Lower lobe of right lung (tissue), 2 donors: ENCODE data around the gene TRIM10. TPM values are rescaled to one million over a fixed set of nuclear protein-coding genes. Genes with fewer than 3 reads are reported as not detected.

ENCODE experiments used
- ATAC-seq, 2 donors: fragments of 200-7000 bp; cut with Tn5 transposase; one replicate each; pipeline ENCODE4 v1.9.1; 2020 to 2022; ENCODE audit warnings: mild to moderate bottlenecking in 2 of 2, moderate library complexity in 2 of 2
- DNase-seq: peaks from one replicate; pipeline ENCODE4 v3.0.0-alpha.2; 2020
- H3K27ac ChIP-seq: fragments of 200-600 bp; one replicate; pipeline ENCODE4 v1.8.0; 2022
- H3K27me3 ChIP-seq: fragments of 200-600 bp; one replicate; pipeline ENCODE4 v1.8.0; 2022; ENCODE audit warnings: low read depth
- H3K36me3 ChIP-seq: fragments of 200-600 bp; one replicate; pipeline ENCODE4 v1.8.0; 2022; ENCODE audit warnings: mild to moderate bottlenecking
- H3K4me1 ChIP-seq: fragments of 200-600 bp; one replicate; pipeline ENCODE4 v1.8.0; 2022
- H3K4me3 ChIP-seq: fragments of 200-600 bp; one replicate; pipeline ENCODE4 v1.8.0; 2022; ENCODE audit warnings: mild to moderate bottlenecking
- H3K9me3 ChIP-seq: fragments of 200-600 bp; one replicate; pipeline ENCODE4 v1.8.0; 2022
- intact Hi-C: fragments of 100-400 bp; cut with DNase I; formaldehyde crosslinking; loops from one replicate; pipeline ENCODE4 v1.11.0; 2022
- total RNA-seq: library from RNA; stranded (reverse); fragmentation: NEBNext Ultra II Directional; extraction: Animal tissue kit (Norgen Biotek cat#: 25700); gene quantifications from one replicate; pipeline ENCODE4 v1.2.1, GENCODE V29; 2021
- TF ChIP-seq, protein P1 (sequence below): fragments of 200-600 bp; IDR thresholded peaks from one replicate; pipeline ENCODE4 v1.8.0; 2022; ENCODE audit warnings: antibody characterized with exemption, mild to moderate bottlenecking
- donor health status: DM: no; HTN: yes; CAD: no; lungs with severe emphysema.

The TRIM10 gene
- total RNA-seq, 1 donor from 2014 or later: not detected

DNA sequence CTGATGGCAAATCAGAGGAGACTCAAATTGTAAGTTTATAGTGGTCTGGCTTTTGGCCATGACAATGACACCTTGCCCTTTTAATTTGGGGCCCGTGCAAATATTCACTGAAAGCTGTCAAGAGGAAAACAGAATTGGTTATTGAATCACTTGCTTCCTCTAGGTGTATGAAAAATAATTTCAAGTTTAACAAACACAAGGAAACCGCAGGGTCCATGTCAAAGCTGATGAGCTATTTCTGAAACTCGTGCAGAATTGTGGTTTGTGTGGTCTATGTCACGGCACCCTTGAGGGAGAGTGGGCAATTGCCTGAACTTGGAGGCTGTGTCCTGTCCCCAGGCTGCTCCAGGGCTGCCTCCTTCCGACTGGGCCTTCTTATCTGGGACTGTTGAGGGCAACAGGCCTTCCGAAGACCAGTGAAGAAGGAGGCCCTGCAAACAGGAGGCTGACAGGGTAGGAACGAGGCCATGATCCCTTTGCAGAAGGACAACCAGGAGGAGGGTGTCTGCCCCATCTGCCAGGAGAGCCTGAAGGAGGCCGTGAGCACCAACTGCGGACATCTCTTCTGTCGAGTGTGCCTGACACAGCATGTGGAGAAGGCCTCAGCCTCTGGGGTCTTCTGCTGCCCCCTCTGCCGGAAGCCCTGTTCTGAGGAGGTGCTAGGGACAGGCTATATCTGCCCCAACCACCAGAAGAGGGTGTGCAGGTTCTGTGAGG is 24.3 kb downstream of the TRIM10 start:
- intact Hi-C loops: no loop called here
- H3K4me1 ChIP-seq: no peaks in the 10 kb centered on the region

DNA sequence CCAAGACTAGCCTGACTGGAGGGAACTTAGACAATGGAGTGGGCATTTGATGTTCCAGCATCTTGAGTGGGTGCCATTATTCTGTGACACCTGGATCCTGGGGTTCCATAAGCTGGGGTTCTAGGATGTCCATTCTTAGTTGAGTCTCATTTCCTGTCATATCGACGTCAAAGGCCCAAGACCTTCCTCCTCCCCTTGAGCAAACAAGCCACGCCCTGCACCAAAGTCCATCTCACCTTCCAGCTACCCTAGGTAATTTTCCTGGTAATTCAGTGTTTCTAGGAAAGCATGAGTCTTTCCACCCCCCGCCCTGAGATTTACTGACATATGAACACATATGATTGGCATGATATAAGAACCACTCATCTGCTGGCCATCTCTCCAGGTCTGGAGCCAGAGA is 25.3 kb downstream of the TRIM10 start, which contains the start of gene TRIM40:
TSS of gene TRIM40 (plus strand) at position 384 of the 400 bp plus-strand sequence. CDS start 897 bp downstream, outside the sequence.
- ATAC-seq: no peak
- intact Hi-C loops: no loop called here
- Histone ChIP-seq H3K36me3 (no peaks in the 10 kb centered on the region), H3K4me3 (no peak within 1 kb of the TSS), H3K27me3 (peaks cover 25% of the 10 kb centered on the region), H3K9me3 (no peaks in the 10 kb centered on the region), H3K27ac (no peak within 1 kb of the TSS), H3K4me1 (peaks cover 2% of the 10 kb centered on the region)
- TF ChIP-seq, protein P1, sequence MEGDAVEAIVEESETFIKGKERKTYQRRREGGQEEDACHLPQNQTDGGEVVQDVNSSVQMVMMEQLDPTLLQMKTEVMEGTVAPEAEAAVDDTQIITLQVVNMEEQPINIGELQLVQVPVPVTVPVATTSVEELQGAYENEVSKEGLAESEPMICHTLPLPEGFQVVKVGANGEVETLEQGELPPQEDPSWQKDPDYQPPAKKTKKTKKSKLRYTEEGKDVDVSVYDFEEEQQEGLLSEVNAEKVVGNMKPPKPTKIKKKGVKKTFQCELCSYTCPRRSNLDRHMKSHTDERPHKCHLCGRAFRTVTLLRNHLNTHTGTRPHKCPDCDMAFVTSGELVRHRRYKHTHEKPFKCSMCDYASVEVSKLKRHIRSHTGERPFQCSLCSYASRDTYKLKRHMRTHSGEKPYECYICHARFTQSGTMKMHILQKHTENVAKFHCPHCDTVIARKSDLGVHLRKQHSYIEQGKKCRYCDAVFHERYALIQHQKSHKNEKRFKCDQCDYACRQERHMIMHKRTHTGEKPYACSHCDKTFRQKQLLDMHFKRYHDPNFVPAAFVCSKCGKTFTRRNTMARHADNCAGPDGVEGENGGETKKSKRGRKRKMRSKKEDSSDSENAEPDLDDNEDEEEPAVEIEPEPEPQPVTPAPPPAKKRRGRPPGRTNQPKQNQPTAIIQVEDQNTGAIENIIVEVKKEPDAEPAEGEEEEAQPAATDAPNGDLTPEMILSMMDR: no peak
- DNase-seq: no peak

More for the DNA sequence above, 24.3 kb downstream of the TRIM10 start:
- H3K36me3 ChIP-seq: no peaks in the 10 kb centered on the region
- no peak overlapping the region for H3K4me3 ChIP-seq
- no peak for ATAC-seq
- TF ChIP-seq, protein P1: no peak
- no peaks in the 10 kb centered on the region for H3K9me3 ChIP-seq
- peaks cover 18% of the 10 kb centered on the region for H3K27me3 ChIP-seq
- no peak overlapping the region for H3K27ac ChIP-seq
- DNase-seq: no peak

DNA sequence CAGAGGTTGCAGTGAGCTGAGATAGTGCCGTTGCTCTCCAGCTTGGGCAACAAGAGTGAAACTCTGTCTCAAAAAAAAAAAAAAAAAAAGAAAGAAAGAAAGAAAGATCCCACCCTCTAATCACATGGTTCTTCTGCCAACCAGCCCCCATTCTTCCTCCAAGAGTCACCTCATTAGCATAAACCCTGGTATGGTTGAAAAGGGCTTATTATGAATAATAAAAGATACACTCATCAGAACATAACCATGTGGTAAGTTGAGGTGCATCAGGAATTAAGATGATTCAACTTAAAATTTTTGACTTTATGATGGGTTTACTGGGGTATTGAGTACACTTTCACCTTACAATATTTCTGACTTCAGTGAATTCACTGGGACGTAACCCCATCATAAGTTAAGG is 25.9 kb downstream of the TRIM10 start:
- H3K27ac ChIP-seq: no peak overlapping the region
- H3K4me3 ChIP-seq: no peak overlapping the region
- no peaks in the 10 kb centered on the region for H3K9me3 ChIP-seq
- DNase-seq (no peak), ATAC-seq (no peak)
- H3K4me1 ChIP-seq: peaks cover 7% of the 10 kb centered on the region
- intact Hi-C loops: no loop called here
- no peaks in the 10 kb centered on the region for H3K36me3 ChIP-seq
- H3K27me3 ChIP-seq: peaks cover 25% of the 10 kb centered on the region
- TF ChIP-seq, protein P1: no peak

DNA sequence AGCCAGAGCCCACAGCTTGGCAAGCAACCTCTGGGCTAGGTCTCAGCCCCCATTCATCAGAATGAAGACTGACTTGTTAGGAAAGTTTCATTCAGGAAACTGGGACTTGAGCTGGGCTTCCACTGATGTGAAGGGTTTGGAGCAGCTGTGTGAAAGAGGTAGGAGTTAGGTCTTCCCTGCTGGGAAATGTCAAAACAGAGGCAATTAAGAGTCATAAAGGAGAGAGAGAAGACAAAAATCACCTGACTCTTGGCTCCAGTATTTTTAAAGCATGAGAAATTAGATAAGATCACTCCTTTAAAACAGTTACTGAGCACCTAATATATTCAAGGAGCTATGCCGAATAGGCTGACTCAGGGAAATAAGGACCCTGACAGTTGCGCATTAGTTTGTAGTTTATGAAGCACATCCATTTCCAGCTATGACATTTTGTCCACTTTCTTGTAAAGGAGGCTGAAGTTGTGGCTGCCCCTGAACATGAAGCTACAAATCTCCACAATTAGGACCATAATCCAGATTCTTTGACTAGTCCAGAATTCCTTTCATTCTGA is 29.0 kb downstream of the TRIM10 start:
- H3K27me3 ChIP-seq: peaks cover 51% of the 10 kb centered on the region
- intact Hi-C loops: no loop called here
- TF ChIP-seq, protein P1: no peak

DNA sequence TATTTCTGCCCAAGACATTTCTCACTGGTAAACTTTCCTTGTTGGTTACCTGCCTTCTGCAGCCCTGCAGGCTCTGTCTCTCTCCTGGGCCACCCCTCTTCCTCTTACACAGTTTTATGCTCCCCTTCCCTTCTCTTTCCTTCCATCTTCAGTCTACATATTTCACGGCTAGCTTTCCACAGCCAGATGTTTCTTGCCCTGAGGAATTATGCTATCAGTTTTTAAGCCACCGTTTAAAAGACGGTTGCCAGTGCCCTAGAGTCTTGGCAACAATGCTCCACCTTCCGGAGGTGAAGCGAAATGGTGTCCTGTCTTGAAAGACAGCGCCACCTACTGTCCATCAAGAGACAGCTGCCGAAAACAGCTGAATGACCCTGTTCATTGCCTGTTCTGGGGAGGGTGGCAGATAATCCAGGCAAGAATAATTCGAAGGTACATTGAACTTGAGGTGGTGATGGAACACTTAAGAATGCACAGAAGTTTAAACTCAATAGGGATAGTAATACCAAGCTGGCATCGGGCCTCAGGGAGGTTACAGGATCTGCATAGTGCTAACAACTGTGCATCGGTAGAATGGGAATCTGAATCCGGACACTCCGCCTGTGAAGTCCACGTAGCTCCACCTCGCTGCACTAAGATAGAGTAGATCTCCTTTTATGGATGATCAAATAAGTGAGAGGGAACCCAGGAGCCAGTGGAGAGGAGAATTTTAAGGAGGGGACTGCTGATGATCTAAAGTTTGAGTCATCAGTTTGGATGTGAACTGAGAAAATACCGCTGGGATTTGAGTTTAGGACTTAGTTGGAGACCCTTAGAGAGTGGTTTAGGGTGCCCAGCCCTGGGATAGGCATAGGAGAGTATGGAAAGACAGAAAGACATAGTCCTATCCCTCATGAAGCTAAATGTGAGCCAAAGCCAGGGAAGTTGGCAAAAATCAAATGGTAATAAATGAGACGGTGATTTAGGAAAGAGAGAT is 29.8 kb downstream of the TRIM10 start:
- ATAC-seq: peak; percentile 92 to 93
- no peak overlapping the region for H3K27ac ChIP-seq
- peaks cover 21% of the 10 kb centered on the region for H3K4me1 ChIP-seq
- TF ChIP-seq, protein P1: peak; percentile 98
- DNase-seq: peak; percentile 63
- intact Hi-C loops: no loop called here
- H3K36me3 ChIP-seq: no peaks in the 10 kb centered on the region
- H3K27me3 ChIP-seq: peaks cover 51% of the 10 kb centered on the region
- no peaks in the 10 kb centered on the region for H3K9me3 ChIP-seq
- no peak overlapping the region for H3K4me3 ChIP-seq

More for the DNA sequence above, 29.0 kb downstream of the TRIM10 start:
- ATAC-seq (no peak), DNase-seq (no peak)
- Histone ChIP-seq H3K36me3 (no peaks in the 10 kb centered on the region), H3K9me3 (no peaks in the 10 kb centered on the region), H3K4me3 (no peak overlapping the region), H3K27ac (no peak overlapping the region), H3K4me1 (peaks cover 21% of the 10 kb centered on the region)
